Endothelial cell (in vitro differentiated cells): ENCODE measurements around the gene LSAMP. TPM values are rescaled to one million over a fixed set of nuclear protein-coding genes. Genes with fewer than 3 reads are reported as not detected.

ENCODE experiments used
- DNase-seq: peaks from one replicate; pipeline ENCODE4 v3.0.0; 2021; ENCODE audit warnings: low spot score
- H3K27ac Mint-ChIP-seq: one replicate; pipeline ENCODE4 v1.8.0; 2021; ENCODE audit warnings: mixed read lengths, inconsistent platforms; ENCODE audit not compliant: unreplicated experiment
- H3K27me3 Mint-ChIP-seq: one replicate; pipeline ENCODE4 v1.8.0; 2021; ENCODE audit warnings: mild to moderate bottlenecking, moderate library complexity, mixed read lengths, inconsistent platforms; ENCODE audit not compliant: unreplicated experiment
- H3K36me3 Mint-ChIP-seq: one replicate; pipeline ENCODE4 v1.8.0; 2021; ENCODE audit warnings: mild to moderate bottlenecking, low read depth, mixed read lengths, inconsistent platforms; ENCODE audit not compliant: unreplicated experiment
- H3K4me1 Mint-ChIP-seq: one replicate; pipeline ENCODE4 v1.8.0; 2021; ENCODE audit warnings: mild to moderate bottlenecking, mixed read lengths, inconsistent platforms; ENCODE audit not compliant: unreplicated experiment
- H3K4me3 Mint-ChIP-seq: one replicate; pipeline ENCODE4 v1.8.0; 2021; ENCODE audit warnings: mild to moderate bottlenecking, mixed read lengths, inconsistent platforms; ENCODE audit not compliant: unreplicated experiment
- H3K9me3 Mint-ChIP-seq: one replicate; pipeline ENCODE4 v1.8.0; 2021; ENCODE audit warnings: mixed read lengths, inconsistent platforms; ENCODE audit not compliant: unreplicated experiment
- CTCF ChIP-seq: fragments of 200-600 bp; sonication (generic); IDR thresholded peaks from one replicate; pipeline ENCODE4 v1.5.0; 2021; ENCODE audit warnings: antibody characterized with exemption; ENCODE audit not compliant: unreplicated experiment
- total RNA-seq: library from RNA; stranded (reverse); fragmentation: NEBNext Ultra II Directional; extraction: Animal tissue kit (Norgen Biotek cat#: 25700); gene quantifications from one replicate; pipeline ENCODE4 v1.2.1, GENCODE V29; 2021; ENCODE audit not compliant: unreplicated experiment

Gene LSAMP
- total RNA-seq, 1 donor from 2014 or later: 6.1 TPM

DNA sequence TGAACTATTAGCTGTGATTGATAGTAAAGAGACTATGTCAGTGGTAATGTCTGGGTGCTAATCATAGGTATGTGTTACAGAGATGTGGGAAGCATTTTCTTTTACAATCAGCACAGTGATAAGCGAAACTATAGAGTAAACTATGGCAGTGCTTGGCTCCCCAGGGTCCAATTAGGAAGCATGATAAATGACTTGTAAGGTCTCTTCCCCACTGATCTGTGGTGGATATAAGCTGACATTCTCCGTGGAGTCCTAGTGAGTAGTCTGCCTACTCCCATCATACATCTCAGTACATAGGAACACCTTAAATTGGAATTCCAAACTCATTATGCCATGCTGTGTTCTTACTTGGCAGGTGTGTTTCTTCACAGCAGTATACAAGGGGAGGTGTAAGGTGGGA, 617.8 kb downstream of the LSAMP start:
- Mint-ChIP-seq H3K4me3 (no peak overlapping the region), H3K4me1 (peaks cover 13% of the 10 kb centered on the region), H3K27me3 (no peaks in the 10 kb centered on the region), H3K36me3 (no peaks in the 10 kb centered on the region), H3K27ac (no peak overlapping the region), H3K9me3 (no peaks in the 10 kb centered on the region)
- DNase-seq: no peak
- TF ChIP-seq CTCF: no peak

GRCh38 chr3:115825046-115825445, 620.2 kb downstream of the LSAMP start:
- H3K27me3 Mint-ChIP-seq: no peaks in the 10 kb centered on the region
- no peak overlapping the region for H3K4me3 Mint-ChIP-seq
- no peak for DNase-seq
- H3K9me3 Mint-ChIP-seq: no peaks in the 10 kb centered on the region
- no peaks in the 10 kb centered on the region for H3K36me3 Mint-ChIP-seq
- no peak overlapping the region for H3K27ac Mint-ChIP-seq
- no peak for TF ChIP-seq CTCF
- peaks cover 13% of the 10 kb centered on the region for H3K4me1 Mint-ChIP-seq

DNA sequence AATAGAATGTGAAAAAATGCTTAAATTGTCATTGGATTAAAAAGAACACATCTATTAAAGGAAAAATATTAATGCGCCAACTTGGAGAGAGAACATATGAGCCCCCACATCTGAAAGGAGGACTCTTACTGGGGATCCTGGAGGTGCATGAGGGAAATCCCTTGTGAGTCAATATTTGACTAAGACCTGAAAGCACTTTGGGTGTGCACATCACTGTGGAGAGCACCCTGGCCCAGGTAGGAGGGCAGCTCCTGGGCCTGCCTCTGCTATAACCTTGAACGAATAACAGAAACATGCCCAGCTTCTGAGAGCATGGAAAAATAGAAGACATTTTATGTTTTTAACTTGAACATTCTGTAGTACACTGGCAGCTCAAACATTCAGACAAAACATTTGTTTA, 622.2 kb downstream of the LSAMP start:
- no peaks in the 10 kb centered on the region for H3K27me3 Mint-ChIP-seq
- H3K36me3 Mint-ChIP-seq: no peaks in the 10 kb centered on the region
- no peaks in the 10 kb centered on the region for H3K9me3 Mint-ChIP-seq
- DNase-seq: no peak
- H3K4me3 Mint-ChIP-seq: no peak overlapping the region
- H3K4me1 Mint-ChIP-seq: peaks cover 4% of the 10 kb centered on the region
- no peak for TF ChIP-seq CTCF
- H3K27ac Mint-ChIP-seq: no peak overlapping the region

GRCh38 chr3:115822579-115822978, 622.7 kb downstream of the LSAMP start:
- Mint-ChIP-seq H3K4me1 (no peaks in the 10 kb centered on the region), H3K27me3 (no peaks in the 10 kb centered on the region), H3K27ac (no peak overlapping the region), H3K36me3 (no peaks in the 10 kb centered on the region), H3K9me3 (no peaks in the 10 kb centered on the region), H3K4me3 (no peak overlapping the region)
- no peak for DNase-seq
- TF ChIP-seq CTCF: no peak

- Mint-ChIP-seq H3K27ac (no peak overlapping the region), H3K9me3 (no peaks in the 10 kb centered on the region), H3K4me1 (no peaks in the 10 kb centered on the region), H3K27me3 (no peaks in the 10 kb centered on the region), H3K36me3 (no peaks in the 10 kb centered on the region), H3K4me3 (no peak overlapping the region)
- TF ChIP-seq CTCF: peak; percentile 88
- peak; percentile 62 for DNase-seq
Observed at GRCh38 chr3:115819785-115820384, 625.4 kb downstream of the LSAMP start.
